Stimulated activated CD4-positive, alpha-beta T cell treated with anti-CD3 and anti-CD28 coated beads, Interleukin-2, amount 100 ng/mL, for 24 hours (primary cell): ENCODE measurements around the gene SCN1A.
"Not testable (repeated sequence)": the region's sequence is repeated elsewhere in the genome, so short reads cannot be mapped to it uniquely, and the experiment has no call there.

Experiments
- DNase-seq, 2 donors: peaks; one replicate each; pipeline ENCODE4 v3.0.0-alpha.2; 2020

The SCN1A gene

GRCh38 chr2:166074430-166074829, 53.4 kb downstream of the SCN1A start:
- DNase-seq = no peak

- DNase-seq = no peak
Observed at GRCh38 chr2:166074011-166074410, 53.8 kb downstream of the SCN1A start.

- no peak for DNase-seq
Observed at GRCh38 chr2:166070231-166070630, 57.6 kb downstream of the SCN1A start.

- no peak for DNase-seq
Observed at GRCh38 chr2:166068981-166069380, 58.8 kb downstream of the SCN1A start.

DNA sequence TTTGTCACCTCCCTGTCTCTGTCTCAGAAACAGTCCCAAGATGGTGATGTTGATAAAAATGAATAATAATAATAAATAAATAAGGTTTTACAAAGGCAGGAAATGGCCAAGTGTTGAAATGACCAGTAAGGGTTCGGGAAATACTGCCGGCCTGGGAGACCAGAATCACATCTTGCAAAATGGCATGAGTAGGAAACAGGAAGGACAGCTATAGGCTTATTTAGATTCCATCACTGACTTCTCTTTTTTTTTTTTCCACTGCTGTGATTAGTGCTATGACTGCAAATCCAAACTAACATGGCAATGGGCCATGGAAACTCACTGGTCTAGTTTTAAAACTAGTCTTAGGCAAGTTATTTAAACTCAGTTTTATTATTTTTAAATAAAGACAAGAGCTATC, 60.6 kb downstream of the SCN1A start:
- DNase-seq = no peak

DNA sequence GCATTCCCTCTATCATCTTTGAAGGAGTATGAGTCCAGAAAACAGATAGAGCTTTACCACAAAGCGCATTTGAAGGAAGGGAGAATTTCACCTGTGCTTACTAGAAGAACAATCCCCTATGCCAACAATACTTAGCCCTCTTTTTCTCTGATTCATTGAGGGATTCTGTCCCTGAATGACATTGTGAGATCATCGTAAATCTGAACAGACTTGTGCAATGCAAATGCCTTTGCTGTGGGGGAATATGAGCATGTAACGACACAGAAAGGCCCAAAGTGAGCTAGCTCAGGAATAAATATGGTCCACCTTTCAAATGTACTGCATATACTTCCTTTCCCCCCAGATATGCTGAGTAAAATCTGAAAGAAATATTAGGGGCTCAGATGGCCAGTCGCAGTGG, 67.6 kb downstream of the SCN1A start:
- DNase-seq = no peak

DNA sequence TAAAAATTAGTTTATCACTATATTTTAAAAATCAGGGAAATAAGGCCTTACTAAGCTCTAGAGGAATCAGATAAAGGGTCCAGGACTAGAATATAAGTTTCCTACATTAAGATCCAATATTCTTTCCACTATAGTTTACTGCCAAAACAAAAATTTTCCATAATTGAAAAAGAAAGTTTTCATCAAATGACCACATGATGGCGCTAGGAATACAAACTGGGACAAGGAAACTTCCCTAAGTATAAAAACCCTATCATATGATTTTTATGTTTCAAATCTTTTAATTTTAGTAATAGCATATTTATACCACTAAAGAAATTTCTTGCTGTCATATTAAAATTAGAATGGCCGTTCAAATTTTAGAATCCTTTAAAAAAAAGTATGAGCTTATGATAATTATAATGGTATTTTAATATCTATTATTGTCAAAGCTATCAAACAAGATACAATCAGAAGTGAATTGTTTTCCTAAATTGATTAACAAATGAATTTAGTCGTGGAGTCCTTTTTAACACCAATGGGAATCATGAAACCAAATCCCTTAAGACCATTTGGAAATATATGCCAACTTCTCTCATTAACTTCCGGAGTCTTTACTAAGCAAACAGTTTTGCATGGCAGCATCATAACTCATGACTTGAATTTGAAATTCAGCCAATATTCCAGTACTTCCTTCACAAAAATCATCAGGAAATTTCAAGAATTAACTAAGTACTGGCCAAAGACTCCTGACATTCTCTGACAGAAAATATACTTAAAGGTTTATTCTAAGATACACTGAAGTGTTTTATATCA, 70.3 kb downstream of the SCN1A start:
- DNase-seq = no peak

DNA sequence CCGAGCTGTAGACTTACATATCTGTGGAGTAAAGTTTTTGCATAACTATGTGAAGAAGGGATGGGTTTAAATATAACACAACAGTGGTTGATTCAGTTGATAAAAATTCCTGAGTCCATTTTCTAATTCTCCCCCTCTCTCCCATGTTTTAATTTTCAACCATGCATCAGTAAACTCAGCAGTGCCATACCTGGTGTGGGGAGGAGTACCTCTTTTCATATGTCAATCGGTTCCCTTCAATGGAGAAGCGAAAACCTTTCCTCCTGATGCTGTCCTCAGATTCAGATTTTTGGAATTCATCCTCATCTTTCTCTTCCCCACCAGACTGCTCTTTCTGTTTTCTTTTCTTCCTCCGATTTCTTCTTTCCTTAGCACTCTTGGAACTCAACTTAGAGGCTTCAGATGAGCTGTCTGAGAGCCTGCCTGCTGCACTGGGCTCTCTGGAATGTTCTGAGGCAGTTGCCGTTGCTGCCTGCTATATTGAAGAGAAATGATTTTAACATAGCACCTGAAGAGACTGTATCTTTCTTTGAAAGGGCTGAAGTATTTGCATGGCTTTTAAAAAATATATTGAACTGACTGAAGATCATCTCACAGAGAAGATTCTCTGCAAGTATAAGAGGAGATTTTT, 82.9 kb downstream of the SCN1A start:
- no peak for DNase-seq

GRCh38 chr2:166042768-166043390, 84.9 kb downstream of the SCN1A start:
- no peak for DNase-seq

DNA sequence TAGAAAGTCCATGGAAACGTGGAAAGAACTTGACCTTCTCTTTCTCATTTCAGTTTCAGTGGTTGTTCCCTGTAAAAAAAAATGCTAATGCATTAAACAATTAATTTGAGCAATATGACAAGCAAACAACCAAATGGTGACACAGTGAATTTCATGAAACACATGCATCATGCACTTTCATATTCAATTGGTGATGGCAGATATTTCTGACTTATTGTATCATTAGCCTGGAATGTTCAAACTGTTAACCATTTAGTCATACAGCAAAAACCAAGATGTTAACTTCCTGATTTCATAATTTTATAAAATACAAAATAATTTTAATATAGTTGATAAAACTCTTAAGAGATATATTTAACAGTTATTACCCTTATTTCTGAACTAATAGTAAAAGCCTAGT, 85.5 kb downstream of the SCN1A start:
- DNase-seq = no peak

DNA sequence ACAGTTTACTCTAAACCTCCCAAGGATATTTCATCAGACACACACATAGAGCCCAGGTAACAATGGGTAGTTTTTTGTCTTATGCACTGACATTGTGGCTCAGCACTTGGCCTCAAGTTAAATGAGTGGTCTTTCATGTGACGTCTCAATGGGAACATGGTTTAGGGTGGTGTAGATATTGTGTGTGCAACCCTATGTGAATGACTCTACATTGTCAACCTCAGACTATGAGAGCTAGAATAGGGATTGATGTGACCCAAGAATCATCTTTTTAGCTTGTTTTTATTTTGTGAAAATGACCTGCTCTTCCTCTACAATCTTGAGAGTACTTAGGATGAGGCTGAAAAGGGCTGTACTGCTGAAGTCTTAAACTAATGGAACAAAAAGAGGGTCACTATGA, 86.2 kb downstream of the SCN1A start:
- DNase-seq = no peak

GRCh38 chr2:166032361-166032760, 95.5 kb downstream of the SCN1A start:
- DNase-seq = no peak

DNA sequence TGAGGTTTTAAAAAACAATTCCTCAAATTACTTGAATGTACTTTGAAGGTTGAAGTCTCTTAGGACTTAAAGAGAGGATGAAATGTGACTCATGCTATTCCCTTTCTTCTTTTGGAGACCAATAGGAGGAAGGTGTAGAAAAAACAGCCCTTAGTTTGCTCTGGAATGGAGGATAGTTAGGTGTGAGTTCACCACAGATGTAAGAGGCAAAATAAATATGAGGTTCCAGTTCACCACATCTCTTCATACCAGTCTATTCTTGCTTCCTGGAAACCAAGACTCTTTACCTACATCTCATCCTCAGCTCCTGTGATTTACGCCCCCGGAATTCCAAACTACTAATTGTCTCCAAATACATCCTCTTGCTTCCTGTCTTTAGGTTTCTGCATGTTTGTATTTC, 96.8 kb downstream of the SCN1A start:
- DNase-seq = no peak

DNA sequence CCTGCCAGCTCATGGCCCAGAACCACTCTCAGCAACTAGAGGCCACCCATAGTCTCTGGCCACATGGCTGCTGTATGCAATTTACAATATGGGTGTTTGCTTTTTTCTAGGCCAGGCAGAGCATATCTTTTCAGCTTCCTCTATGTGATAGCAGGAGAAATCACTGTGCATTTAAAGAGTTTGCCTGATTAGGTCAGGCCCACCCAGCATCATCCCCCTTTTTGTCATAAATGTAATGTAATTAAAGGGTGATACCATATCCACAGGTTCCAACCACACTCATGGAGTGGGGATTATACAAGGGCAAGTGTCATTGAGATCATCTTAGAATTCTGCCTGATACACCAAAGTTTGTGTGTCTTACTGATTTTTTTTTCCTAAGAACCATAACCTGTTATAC, 102.5 kb downstream of the SCN1A start:
- no peak for DNase-seq

DNA sequence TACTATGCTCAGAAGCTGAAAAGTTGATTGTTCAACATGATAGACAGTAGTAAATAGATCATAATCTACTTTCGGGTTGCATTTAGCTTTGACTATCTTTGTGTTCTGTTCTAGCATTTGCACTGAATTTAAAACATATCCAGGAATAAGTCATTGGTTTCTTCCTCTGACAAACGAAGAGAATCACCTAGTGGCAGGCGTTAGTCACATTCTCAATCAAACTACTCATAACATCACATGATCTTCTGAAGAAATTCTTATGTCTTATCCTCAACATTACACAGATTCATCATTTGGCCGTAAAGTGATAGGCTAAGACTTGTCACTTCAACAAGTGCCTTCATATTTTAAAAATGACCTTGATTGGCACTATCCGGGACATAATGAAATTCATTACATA, 110.6 kb downstream of the SCN1A start:
- no peak for DNase-seq

- DNase-seq = no peak
Observed at GRCh38 chr2:166013878-166014277, 113.9 kb downstream of the SCN1A start.

DNA sequence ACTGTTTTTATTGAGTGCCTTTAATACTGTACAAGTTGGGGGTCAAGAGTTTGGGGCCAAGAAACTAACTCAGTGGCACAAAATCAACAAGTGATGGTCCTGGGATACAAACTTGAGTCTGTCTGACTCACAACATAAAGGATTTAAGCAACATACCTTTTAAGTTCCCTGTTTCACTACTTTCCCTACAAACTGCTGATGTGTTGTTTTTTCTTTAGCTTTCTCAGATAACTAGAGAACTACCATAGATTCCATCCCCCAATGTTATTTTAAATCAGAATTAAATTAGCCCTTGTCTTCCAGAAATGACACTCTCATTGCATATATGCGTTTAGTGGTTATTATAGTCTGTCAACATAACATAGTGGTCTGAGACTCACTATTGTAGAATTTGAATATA, 116.2 kb downstream of the SCN1A start:
- DNase-seq = no peak

DNA sequence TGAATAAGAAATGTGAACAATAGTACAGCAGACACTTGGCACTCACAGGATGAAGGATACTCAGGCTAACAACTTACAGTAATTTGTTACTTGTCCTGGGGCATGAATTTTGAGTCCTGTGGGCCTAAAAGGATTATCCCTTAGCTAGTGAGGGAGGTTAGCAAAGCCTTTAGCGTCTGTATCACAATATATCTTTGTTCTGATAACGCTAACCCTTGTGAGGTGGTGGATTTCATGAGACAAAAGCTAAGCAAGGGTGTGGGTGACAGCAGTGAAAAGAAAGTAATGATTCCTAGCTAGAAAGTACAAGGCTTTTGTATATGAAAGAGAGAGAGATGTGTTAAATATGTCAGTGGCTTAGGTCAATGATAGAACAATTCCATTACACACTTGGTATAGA, 127.4 kb downstream of the SCN1A start:
- no peak for DNase-seq

DNA sequence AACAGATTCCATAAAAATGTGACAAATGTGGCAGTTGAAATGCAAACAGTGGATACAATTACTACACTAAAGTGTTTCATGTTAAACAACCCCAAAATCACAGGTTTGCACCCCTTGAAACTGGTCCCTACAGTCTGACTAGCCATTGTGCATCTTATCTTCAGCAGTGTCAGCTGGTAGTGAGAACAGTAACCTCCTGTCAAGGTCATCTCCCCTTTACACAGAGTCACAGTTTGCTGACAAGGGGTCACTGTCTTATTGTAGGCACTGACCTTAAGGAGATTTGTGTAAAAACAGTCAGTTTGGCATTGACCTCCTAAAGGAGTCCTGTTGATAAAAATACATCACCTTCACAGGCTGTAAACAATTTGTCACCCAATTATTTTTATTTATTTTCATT, 137.0 kb downstream of the SCN1A start:
- no peak for DNase-seq

- DNase-seq = no peak
Observed at GRCh38 chr2:165989851-165990250, 138.0 kb downstream of the SCN1A start.

GRCh38 chr2:165985120-165985519, 142.7 kb downstream of the SCN1A start:
- no peak for DNase-seq

- not testable (repeated sequence) for DNase-seq
Observed at GRCh38 chr2:165972161-165972560, 155.7 kb downstream of the SCN1A start.

DNA sequence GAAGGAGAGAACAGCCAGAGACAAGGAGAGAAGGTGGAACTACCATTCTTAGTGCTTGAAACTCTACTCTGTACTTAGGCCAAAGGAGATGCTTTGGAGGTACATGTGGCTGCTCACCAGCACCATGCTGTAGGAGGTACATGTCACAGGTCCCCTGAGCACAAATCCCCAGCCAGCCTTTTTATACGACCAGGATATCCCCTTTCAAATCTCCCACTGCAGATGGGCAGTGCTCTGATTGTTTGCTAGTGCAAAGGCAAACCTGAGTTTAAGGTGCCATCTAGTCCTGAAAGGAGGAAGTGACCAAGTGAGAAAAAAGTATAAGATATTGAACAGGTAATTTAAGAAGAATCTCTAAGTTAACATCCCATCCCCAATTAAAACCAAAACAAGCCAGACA, 157.2 kb downstream of the SCN1A start:
- DNase-seq = no peak

DNA sequence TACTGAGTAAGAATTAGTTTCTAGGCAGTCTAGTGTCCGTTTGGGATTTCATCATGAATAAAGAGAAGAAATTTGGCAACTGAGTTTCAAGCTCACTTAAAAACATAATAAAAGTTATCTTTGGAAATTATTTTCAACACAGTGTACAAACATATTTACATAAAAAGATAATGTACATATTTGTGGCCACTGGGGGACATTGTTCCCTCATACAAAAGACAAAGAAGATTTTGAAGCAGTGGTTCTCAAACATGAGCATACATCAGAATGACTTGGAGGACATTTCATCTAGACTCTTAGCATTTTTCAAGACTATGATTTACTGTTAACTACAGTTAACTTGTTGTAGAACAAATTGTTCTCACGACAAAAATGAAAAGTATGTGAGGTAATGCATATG, 158.6 kb downstream of the SCN1A start:
- no peak for DNase-seq
